Stimulated activated CD4-positive, alpha-beta T cell treated with anti-CD3 and anti-CD28 coated beads, Interleukin-2, amount 100 ng/mL, for 48 hours (primary cell): ENCODE data around the gene PCDHGA1.
A peak's percentile ranks its signal among the peaks of the same experiment; 100 is the strongest.
"Not testable (repeated sequence)": the region's sequence is repeated elsewhere in the genome, so short reads cannot be mapped to it uniquely, and the experiment has no call there.

Experiments
- DNase-seq, 2 donors: peaks; one replicate each; pipeline ENCODE4 v3.0.0-alpha.2; 2020

Gene PCDHGA1

DNA sequence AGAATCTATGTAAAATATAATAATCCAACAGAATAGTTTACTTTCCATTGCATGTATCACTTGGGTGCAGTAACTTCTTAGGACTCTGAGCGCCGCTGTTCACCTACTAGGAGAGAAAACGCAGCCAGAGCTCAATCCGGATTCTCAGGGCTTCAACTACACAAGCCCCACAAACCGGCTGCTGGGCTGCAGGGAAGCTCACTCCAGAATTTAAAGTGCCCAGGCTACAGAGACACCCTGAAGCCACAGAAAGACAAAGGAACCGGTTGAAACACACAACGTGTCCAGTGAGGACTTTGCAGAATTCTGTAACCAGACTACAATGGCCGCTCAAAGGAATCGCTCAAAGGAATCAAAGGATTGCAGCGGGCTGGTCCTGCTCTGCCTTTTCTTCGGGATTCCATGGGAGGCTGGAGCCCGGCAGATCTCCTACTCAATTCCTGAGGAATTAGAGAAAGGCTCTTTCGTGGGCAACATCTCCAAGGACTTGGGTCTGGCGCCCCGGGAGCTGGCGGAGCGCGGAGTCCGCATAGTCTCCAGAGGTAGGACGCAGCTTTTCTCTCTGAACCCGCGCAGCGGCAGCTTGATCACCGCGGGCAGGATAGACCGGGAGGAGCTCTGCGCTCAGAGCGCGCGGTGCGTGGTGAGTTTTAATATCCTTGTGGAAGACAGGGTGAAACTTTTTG, 82.7 kb downstream of the PCDHGA1 start, which contains the start of gene PCDHGA10:
Gene PCDHGA10, plus strand, starts transcription at position 134 of the 686 bp plus-strand sequence. Its CDS starts 189 bp downstream, at position 323.
- DNase-seq = peak; percentile 39 to 41

DNA sequence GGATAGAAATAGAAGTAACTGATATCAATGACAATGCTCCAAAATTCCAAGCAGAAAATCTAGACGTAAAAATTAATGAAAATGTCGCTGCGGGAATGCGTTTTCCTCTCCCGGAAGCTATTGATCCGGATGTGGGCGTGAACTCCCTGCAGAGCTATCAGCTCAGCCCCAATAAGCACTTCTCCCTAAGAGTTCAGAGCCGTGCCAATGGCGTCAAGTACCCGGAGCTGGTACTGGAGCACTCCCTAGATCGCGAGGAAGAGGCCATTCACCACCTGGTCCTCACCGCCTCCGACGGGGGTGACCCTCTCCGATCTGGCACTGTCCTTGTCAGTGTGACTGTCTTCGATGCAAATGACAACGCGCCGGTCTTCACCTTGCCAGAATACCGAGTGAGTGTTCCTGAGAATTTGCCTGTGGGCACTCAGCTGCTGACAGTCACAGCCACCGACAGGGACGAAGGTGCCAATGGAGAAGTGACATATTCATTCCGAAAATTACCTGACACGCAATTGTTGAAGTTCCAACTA, 83.3 kb downstream of the PCDHGA1 start:
- DNase-seq = no peak

DNA sequence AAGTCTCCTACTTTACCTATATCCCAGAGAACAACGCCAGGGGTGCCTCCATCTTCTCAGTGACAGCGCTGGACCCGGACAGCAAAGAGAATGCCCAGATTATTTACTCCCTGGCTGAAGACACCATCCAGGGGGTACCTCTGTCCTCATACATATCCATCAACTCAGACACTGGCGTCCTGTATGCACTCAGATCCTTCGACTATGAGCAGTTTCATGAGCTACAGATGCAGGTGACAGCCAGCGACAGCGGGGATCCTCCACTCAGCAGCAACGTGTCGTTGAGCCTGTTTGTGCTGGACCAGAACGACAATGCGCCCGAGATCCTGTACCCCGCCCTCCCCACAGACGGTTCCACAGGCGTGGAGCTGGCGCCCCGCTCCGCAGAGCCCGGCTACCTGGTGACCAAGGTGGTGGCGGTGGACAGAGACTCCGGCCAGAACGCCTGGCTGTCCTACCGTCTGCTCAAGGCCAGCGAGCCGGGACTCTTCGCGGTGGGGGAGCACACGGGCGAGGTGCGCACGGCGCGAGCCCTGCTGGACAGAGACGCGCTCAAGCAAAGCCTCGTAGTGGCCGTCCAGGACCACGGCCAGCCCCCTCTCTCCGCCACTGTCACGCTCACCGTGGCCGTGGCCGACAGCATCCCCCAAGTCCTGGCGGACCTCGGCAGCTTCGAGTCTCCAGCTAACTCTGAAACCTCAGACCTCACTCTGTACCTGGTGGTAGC, 84.4 kb downstream of the PCDHGA1 start:
- not testable (repeated sequence) for DNase-seq

DNA sequence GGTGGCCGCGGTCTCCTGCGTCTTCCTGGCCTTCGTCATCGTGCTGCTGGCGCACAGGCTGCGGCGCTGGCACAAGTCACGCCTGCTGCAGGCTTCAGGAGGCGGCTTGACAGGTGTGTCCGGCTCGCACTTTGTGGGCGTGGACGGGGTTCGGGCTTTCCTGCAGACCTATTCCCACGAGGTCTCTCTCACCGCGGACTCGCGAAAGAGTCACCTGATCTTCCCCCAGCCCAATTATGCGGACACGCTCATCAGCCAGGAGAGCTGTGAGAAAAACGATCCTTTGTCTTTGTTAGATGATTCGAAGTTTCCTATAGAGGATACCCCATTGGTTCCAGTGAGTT, 84.9 kb downstream of the PCDHGA1 start:
- DNase-seq = not testable (repeated sequence)

DNA sequence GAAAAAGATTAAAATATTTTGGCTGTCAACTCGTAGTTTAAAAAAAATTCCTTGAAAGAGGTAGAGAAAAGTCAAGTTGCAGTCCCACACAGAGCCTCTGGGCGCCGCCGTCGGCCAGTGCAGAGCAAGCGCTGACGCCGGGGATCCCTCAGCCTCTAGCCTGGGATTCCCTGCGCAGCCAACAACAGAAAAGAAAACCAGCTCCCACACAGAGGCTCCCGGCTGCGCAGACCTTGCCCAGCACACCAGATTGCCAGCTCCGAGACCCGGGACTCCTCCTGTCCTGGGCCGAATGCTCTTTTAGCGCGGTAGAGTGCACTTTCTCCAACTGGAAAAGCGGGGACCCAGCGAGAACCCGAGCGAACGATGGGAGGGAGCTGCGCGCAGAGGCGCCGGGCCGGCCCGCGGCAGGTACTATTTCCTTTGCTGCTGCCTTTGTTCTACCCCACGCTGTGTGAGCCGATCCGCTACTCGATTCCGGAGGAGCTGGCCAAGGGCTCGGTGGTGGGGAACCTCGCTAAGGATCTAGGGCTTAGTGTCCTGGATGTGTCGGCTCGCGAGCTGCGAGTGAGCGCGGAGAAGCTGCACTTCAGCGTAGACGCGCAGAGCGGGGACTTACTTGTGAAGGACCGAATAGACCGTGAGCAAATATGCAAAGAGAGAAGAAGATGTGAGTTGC, 87.3 kb downstream of the PCDHGA1 start, which contains the start of gene PCDHGB7:
Gene PCDHGB7, plus strand, starts transcription at position 184 of the 679 bp plus-strand sequence. Its CDS starts 183 bp downstream, at position 367.
- peak; percentile 49 to 50 for DNase-seq

DNA sequence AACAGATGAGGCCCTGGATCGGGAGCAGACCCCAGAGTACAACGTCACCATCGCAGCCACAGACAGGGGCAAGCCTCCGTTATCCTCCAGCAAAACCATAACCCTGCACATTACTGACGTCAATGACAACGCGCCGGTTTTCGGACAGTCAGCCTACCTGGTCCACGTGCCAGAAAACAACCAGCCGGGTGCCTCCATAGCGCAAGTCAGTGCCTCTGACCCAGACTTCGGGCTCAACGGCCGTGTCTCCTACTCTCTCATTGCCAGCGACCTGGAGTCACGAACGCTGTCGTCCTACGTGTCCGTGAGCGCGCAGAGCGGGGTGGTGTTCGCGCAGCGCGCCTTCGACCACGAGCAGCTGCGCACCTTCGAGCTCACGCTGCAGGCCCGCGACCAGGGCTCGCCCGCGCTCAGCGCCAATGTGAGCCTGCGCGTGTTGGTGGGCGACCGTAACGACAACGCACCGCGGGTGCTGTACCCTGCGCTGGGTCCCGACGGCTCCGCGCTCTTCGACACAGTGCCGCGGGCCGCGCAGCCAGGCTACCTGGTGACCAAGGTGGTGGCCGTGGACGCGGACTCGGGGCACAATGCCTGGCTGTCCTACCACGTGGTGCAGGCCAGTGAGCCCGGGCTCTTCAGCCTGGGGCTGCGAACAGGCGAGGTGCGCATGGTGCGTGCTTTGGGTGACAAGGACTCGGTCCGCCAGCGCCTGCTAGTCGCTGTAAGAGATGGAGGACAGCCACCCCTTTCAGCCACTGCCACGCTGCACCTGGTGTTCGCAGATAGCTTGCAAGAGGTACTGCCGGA, 89.0 kb downstream of the PCDHGA1 start:
- no peak for DNase-seq

DNA sequence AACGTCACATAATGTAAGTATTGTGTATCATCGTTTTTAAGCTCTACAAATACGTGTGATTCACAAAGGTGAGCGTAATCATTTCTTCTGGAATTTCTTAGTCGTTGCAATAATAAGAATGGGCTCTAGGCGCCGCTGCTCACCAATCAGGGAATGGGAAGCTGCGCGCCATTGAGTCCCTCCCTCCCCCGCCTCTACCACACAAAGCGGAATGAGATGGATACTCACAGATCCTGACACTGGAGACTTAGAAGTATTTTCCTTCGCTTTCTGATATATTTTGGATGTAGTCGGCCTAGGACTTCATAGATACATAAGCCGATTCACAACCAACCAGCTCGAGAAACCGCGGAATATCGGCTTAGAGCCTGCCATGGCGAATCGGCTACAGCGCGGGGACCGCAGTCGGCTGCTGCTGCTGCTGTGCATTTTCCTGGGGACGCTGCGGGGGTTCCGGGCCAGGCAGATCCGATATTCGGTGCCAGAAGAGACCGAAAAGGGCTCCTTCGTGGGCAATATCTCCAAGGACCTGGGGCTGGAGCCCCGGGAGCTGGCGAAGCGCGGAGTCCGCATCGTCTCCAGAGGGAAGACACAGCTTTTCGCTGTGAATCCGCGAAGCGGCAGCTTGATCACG, 90.7 kb downstream of the PCDHGA1 start, which contains the start of gene PCDHGA11:
Gene PCDHGA11, plus strand, starts transcription at position 197 of the 634 bp plus-strand sequence. Its CDS starts 177 bp downstream, at position 374.
- peak; percentile 50 to 54 for DNase-seq

DNA sequence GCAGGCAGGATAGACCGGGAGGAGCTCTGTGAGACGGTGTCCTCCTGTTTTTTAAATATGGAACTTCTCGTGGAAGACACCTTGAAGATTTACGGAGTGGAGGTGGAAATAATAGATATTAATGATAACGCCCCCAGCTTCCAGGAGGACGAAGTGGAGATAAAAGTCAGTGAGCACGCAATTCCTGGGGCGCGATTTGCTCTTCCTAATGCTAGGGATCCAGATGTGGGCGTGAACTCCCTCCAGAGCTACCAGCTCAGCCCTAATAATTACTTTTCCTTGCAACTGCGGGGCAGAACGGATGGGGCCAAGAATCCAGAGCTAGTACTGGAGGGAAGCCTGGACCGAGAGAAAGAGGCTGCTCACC, 91.2 kb downstream of the PCDHGA1 start:
- no peak for DNase-seq

DNA sequence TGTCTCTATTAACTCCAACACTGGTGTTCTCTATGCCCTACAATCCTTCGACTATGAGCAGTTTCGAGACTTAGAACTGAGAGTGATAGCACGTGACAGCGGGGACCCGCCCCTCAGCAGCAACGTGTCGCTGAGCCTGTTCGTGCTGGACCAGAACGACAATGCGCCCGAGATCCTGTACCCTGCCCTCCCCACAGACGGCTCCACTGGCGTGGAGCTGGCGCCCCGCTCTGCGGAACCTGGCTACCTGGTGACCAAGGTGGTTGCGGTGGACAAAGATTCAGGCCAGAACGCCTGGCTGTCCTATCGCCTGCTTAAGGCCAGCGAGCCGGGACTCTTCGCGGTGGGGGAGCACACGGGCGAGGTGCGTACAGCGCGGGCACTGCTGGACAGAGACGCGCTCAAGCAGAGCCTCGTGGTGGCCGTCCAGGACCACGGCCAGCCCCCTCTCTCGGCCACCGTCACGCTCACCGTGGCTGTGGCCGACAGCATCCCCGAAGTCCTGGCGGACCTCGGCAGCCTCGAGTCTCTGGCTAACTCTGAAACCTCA, 92.5 kb downstream of the PCDHGA1 start:
- DNase-seq = no peak

DNA sequence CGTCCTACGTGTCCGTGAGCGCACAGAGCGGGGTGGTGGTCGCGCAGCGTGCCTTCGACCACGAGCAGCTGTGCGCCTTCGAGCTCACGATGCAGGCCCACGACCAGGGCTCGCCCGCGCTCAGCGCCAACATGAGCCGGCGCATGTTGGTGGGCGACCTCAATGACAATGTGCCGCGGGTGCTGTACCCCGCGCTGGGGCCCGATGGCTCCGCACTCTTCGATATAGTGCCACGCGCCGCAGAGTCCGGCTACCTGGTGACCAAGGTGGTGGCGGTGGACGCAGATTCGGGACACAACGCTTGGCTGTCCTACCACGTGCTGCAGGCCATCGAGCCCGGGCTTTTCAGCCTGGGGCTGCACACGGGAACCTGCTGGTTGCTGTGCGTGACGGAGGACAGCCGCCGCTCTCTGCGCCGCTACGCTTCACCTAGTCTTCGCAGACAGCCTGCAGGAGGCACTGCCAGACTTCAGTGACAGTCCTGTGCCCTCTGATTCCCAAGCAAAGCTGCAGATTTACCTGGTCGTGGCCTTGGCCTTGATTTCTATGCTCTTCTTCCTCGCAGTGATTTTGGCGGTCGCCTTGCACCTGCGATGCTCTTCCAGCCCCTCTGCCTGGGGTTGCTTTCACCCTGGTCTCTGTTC, 97.6 kb downstream of the PCDHGA1 start:
- no peak for DNase-seq

DNA sequence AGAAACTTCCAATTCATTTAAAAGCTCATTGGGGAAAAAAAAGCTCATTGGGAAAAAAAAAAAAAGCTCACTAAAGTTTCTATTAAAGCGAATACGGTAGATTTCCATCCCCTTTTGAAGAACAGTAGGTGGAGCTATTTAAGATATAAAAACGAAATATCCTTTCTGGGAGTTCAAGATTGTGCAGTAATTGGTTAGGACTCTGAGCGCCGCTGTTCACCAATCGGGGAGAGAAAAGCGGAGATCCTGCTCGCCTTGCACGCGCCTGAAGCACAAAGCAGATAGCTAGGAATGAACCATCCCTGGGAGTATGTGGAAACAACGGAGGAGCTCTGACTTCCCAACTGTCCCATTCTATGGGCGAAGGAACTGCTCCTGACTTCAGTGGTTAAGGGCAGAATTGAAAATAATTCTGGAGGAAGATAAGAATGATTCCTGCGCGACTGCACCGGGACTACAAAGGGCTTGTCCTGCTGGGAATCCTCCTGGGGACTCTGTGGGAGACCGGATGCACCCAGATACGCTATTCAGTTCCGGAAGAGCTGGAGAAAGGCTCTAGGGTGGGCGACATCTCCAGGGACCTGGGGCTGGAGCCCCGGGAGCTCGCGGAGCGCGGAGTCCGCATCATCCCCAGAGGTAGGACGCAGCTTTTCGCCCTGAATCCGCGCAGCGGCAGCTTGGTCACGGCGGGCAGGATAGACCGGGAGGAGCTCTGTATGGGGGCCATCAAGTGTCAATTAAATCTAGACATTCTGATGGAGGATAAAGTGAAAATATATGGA, 100.2 kb downstream of the PCDHGA1 start, which contains the start of gene PCDHGA12:
Gene PCDHGA12, plus strand, starts transcription at position 176 of the 782 bp plus-strand sequence. Its CDS starts 253 bp downstream, at position 429.
- no peak for DNase-seq

DNA sequence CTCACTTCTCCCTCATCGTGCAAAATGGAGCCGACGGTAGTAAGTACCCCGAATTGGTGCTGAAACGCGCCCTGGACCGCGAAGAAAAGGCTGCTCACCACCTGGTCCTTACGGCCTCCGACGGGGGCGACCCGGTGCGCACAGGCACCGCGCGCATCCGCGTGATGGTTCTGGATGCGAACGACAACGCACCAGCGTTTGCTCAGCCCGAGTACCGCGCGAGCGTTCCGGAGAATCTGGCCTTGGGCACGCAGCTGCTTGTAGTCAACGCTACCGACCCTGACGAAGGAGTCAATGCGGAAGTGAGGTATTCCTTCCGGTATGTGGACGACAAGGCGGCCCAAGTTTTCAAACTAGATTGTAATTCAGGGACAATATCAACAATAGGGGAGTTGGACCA, 101.0 kb downstream of the PCDHGA1 start:
- DNase-seq = no peak

DNA sequence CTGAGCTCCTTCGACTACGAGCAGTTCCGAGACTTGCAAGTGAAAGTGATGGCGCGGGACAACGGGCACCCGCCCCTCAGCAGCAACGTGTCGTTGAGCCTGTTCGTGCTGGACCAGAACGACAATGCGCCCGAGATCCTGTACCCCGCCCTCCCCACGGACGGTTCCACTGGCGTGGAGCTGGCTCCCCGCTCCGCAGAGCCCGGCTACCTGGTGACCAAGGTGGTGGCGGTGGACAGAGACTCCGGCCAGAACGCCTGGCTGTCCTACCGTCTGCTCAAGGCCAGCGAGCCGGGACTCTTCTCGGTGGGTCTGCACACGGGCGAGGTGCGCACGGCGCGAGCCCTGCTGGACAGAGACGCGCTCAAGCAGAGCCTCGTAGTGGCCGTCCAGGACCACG, 102.0 kb downstream of the PCDHGA1 start:
- DNase-seq = not testable (repeated sequence)

DNA sequence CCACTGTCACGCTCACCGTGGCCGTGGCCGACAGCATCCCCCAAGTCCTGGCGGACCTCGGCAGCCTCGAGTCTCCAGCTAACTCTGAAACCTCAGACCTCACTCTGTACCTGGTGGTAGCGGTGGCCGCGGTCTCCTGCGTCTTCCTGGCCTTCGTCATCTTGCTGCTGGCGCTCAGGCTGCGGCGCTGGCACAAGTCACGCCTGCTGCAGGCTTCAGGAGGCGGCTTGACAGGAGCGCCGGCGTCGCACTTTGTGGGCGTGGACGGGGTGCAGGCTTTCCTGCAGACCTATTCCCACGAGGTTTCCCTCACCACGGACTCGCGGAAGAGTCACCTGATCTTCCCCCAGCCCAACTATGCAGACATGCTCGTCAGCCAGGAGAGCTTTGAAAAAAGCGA, 102.4 kb downstream of the PCDHGA1 start:
- DNase-seq = not testable (repeated sequence)

DNA sequence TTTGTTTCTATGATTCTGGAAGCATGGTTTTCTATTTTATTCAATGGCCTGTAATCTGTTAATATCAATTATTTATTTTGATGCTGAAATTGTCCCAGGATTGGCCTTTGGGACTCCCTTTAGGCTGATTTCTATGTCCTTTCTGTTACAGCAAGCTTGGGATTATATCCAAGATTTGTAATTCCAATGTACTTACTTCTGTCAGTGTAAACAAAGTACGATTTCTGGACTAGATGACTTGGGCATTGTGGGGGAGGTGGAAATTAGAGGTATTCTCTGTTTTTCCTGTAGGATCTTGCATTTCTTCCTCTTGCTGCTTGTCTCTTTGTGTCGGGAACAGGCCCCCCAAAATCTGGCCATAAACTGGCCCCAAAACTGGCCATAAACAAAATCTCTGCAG, 103.7 kb downstream of the PCDHGA1 start:
- no peak for DNase-seq

DNA sequence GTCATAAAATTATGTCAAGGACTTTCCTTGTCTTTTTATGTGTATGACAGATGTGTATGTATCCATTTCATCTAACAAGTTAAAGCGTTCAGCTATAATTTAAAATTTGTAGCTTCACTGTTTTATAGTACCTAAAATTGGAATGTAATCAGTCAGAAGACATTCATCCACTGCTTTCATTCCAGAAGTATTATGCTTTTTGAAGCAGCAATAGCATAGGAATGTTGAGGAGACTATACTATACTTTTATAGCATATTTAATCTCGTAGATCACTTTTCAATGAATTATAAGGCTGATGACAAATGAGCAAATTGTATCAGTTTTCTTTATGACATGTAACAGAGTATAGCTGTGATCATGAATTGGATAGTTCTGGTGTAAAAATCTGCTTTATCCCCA, 106.9 kb downstream of the PCDHGA1 start:
- no peak for DNase-seq

DNA sequence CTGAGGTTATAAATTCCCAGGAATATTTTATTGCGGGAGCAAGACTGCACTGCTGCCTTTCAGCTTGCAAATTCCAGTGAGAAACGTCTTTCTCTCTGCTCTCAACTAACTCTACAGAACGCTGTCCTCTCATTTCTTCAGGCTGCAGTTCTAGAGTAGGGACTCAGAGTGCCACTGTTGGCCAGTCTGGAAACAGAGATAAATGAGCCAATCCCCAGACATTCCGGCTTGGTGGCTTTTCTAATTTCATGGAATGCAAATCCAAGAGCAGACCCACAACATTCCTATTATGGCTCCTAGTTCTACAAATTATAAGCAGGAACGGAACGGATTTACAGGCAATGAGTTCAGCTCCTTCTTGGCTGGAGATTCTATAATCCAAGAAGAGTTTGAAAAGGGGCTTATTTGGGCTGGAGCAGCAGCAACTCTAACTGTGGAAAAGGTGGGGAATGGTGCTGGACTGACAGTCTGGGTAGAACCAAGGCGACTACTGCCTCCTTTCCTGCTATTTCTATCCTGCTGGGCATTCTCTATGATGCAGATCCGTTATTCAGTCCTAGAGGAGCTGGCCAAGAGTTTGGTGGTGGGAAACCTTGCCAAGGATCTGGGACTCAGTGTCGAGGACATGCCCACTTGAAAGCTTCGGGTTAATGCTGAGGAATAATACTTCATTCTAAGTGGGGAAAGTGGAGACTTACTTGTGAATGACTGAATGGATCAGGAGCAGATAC, 109.3 kb downstream of the PCDHGA1 start:
- DNase-seq = no peak

DNA sequence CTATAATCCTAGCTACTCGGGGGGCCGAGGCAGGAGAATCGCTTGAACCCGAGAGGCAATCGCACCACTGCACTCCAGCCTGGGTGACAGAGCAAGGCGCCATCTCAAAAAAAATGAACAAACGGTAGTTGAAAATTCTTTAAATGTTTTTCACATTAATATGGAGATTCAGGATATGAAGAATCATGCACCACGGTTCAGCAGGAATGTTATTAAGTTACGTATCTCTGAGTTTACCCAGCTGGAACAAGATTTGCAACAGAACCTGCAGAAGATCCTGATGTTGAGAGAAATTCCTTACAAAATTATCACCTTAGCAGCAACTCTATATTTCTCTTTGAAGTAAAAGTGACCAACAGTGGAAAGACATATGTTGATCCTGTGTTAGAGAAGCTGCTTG, 110.0 kb downstream of the PCDHGA1 start:
- DNase-seq = no peak

DNA sequence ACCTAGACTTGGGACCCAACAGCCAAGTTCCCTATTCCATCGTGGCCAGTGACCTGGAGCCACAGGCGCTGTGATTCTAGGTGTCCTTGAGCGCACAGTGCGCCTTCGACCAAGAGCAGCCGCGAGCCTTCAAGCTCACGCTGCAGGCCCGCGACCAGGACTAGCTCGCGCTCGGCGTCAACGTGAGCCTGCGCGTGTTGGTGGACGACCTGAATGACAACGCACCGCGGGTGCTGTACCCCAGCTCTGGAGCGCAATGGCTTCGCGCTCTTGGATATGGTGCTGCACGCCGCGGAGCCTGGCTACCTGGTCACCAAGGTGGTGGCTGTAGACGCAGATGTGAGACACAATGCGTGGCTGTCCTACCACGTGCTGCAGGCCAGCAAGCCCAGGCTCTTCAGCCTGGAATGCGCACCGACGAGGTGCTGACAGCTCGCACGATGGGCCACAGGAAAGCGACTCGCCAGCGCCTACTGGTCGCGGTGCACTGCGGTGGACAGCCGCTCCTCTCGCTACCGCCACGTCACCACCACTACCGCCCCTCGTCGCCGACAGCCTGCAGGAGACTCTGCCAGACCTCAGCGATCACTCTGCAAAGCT, 111.4 kb downstream of the PCDHGA1 start:
- no peak for DNase-seq
